HepG2 (cell line): ENCODE results near the gene VGF. TPM values are rescaled to one million over a fixed set of nuclear protein-coding genes. Genes with fewer than 3 reads are reported as not detected.

ENCODE experiments used
- CENPX ChIP-seq: sonication (generic); formaldehyde crosslinking; IDR thresholded peaks from 2 replicates; pipeline ENCODE4 v1.9.0; 2021; ENCODE audit warnings: mild to moderate bottlenecking, missing genetic modification reagents, moderate library complexity
- EEA1 ChIP-seq: sonication (generic); formaldehyde crosslinking; IDR thresholded peaks from 2 replicates; pipeline ENCODE4 v1.5.1; 2020; ENCODE audit warnings: mild to moderate bottlenecking, missing genetic modification reagents, borderline replicate concordance
- FOXK1 ChIP-seq: sonication (generic); formaldehyde crosslinking; IDR thresholded peaks from 2 replicates; pipeline ENCODE4 v1.4.0; 2020; ENCODE audit warnings: low read depth, missing genetic modification reagents, borderline replicate concordance
- HINFP ChIP-seq: sonication (generic); formaldehyde crosslinking; IDR thresholded peaks from 2 replicates; pipeline ENCODE4 v1.4.0; 2020; ENCODE audit warnings: low read depth, mild to moderate bottlenecking, missing genetic modification reagents
- KDM3A ChIP-seq: IDR thresholded peaks from 2 replicates; pipeline ENCODE4 v1.6.1; 2018; ENCODE audit warnings: low read depth, missing compliant biosample characterization
- SAFB2 ChIP-seq: sonication (generic); formaldehyde crosslinking; IDR thresholded peaks from 2 replicates; pipeline ENCODE4 v1.5.1; 2020; ENCODE audit warnings: missing genetic modification reagents, low read depth, mild to moderate bottlenecking, borderline replicate concordance
- SMARCE1 ChIP-seq: fragments of 450-650 bp; IDR thresholded peaks from 2 replicates; pipeline ENCODE4 v1.6.1; 2017; ENCODE audit warnings: borderline replicate concordance
- TBP ChIP-seq: sonication (generic); formaldehyde crosslinking; IDR thresholded peaks from 2 replicates; pipeline ENCODE4 v1.5.0; 2020; ENCODE audit warnings: missing genetic modification reagents
- UBTF ChIP-seq: sonication (generic); formaldehyde crosslinking; IDR thresholded peaks from 2 replicates; pipeline ENCODE4 v1.4.0; 2020; ENCODE audit warnings: mild to moderate bottlenecking, missing genetic modification reagents
- XRCC5 ChIP-seq: fragments of 200-400 bp; formaldehyde crosslinking; optimal IDR thresholded peaks from 2 replicates; pipeline ENCODE3; 2017; ENCODE audit warnings: mild to moderate bottlenecking, low read length
- ZBTB40 ChIP-seq, 2 experiments: fragments of 450-650 bp in 1 of 2; sonication (generic) in 1 of 2; formaldehyde crosslinking in 1 of 2; IDR thresholded peaks; 2 replicates each; pipeline versions ENCODE4 v1.6.1 to v1.8.0; 2016 to 2022; ENCODE audit warnings: antibody characterized with exemption in 1 of 2, mild to moderate bottlenecking in 1 of 2, missing genetic modification reagents in 1 of 2
- ZBTB42 ChIP-seq: sonication (generic); formaldehyde crosslinking; IDR thresholded peaks from 2 replicates; pipeline ENCODE4 v1.5.0; 2020; ENCODE audit warnings: mild to moderate bottlenecking, missing genetic modification reagents
- ZNF138 ChIP-seq: sonication (generic); formaldehyde crosslinking; IDR thresholded peaks from 2 replicates; pipeline ENCODE4 v1.5.0; 2020; ENCODE audit warnings: mild to moderate bottlenecking, low read depth, missing genetic modification reagents
- ZNF143 ChIP-seq: sonication (generic); formaldehyde crosslinking; IDR thresholded peaks from 2 replicates; pipeline ENCODE4 v1.4.0; 2020; ENCODE audit warnings: missing genetic modification reagents
- ZNF160 ChIP-seq: sonication (generic); formaldehyde crosslinking; IDR thresholded peaks from 2 replicates; pipeline ENCODE4 v1.8.0; 2022; ENCODE audit warnings: mild to moderate bottlenecking, inconsistent platforms, missing genetic modification reagents
- ZNF33A ChIP-seq: sonication (generic); formaldehyde crosslinking; IDR thresholded peaks from 2 replicates; pipeline ENCODE4 v1.5.1; 2020; ENCODE audit warnings: missing genetic modification reagents, mild to moderate bottlenecking, moderate library complexity, borderline replicate concordance
- ZNF614 ChIP-seq: IDR thresholded peaks from 2 replicates; pipeline ENCODE4 v1.6.1; 2018; ENCODE audit warnings: missing biosample characterization, missing genetic modification reagents, inconsistent platforms, borderline replicate concordance
- polyA plus RNA-seq, 8 experiments: library from polyadenylated mRNA; depleted of rRNA in 3 of 8; stranded (reverse) in 7 of 8; unstranded in 1 of 8; fragments of >200 nt; fragmentation: Illumina TruSeq in 4 of 8; extraction: Trizol in 4 of 8; gene quantifications; 2 replicates each; pipeline versions ENCODE4 v1.2.1 to v1.2.3, GENCODE V29; 2011 to 2016; ENCODE audit warnings: low read depth in 4 of 8, missing spikeins in 1 of 8, mixed read lengths in 1 of 8; ENCODE audit not compliant: insufficient read depth in 1 of 8
- total RNA-seq, 5 experiments: library from RNA; depleted of rRNA; stranded (reverse); fragments of >200 nt; fragmentation: Illumina TruSeq; extraction: Trizol; gene quantifications; 2 replicates each; pipeline ENCODE4 v1.2.3, GENCODE V29; 2016; ENCODE audit warnings: low read depth in 1 of 5

The VGF gene
- total and polyA plus RNA-seq, 2 of the 13 experiments (the other 11 are each of a cell fraction or from before 2014, with no cell fraction given), result 0.12 to 0.46 TPM

GRCh38 chr7:101124376-101125056 lies 40.9 kb downstream of the VGF start (continued):
- TF ChIP-seq ZBTB40 (IDR thresholded peaks at IDR 0.05), result no peak
- TF ChIP-seq ZBTB40 (CRISPR knock-in tag; IDR thresholded peaks at IDR 0.05), result no peak
- no peak for TF ChIP-seq ZNF143 (CRISPR knock-in tag)
- TF ChIP-seq XRCC5, result no peak
- TF ChIP-seq ZNF33A (CRISPR knock-in tag), result no peak
- TF ChIP-seq UBTF (CRISPR knock-in tag), result peak; percentile 43; the same call in 1 of the 2 replicates
- TF ChIP-seq TBP, result no peak
- TF ChIP-seq ZNF138, result no peak
- no peak for TF ChIP-seq HINFP (CRISPR knock-in tag)
- TF ChIP-seq SAFB2 (CRISPR knock-in tag), result no peak
- TF ChIP-seq EEA1, result no peak
- TF ChIP-seq ZNF614 (CRISPR knock-in tag), result 0 out of 2 replicates have a peak, but pooled peaks have one; percentile 34
- TF ChIP-seq ZBTB42 (CRISPR knock-in tag), result no peak
- TF ChIP-seq CENPX, result no peak
- no peak for TF ChIP-seq ZNF160 (CRISPR knock-in tag)
- no peak for TF ChIP-seq SMARCE1
- peak; percentile 63; the same call in 1 of the 2 replicates for TF ChIP-seq FOXK1 (CRISPR knock-in tag)
- TF ChIP-seq KDM3A (CRISPR knock-in tag), result no peak
